HepG2 (cell line): Measurements from ENCODE around the gene G6PD. TPM values are rescaled to one million over a fixed set of nuclear protein-coding genes. Genes with fewer than 3 reads are reported as not detected.
A peak's percentile ranks its signal among the peaks of the same experiment; 100 is the strongest.

Experiments used
- ARNTL ChIP-seq: sonication (generic); formaldehyde crosslinking; IDR thresholded peaks from 2 replicates; pipeline ENCODE4 v1.4.0; 2020; ENCODE audit warnings: mild to moderate bottlenecking, missing genetic modification reagents
- BCL6 ChIP-seq: IDR thresholded peaks from 2 replicates; pipeline ENCODE4 v1.6.1; 2016; ENCODE audit warnings: missing genetic modification reagents, missing compliant biosample characterization
- EP300 ChIP-seq, 3 experiments: sonication (generic) in 1 of 3; formaldehyde crosslinking in 1 of 3; IDR thresholded peaks; 2 replicates each; pipeline versions ENCODE4 v1.5.1 to v1.6.1; 2011 to 2020; ENCODE audit warnings: low read depth in 2 of 3, low read length in 2 of 3, borderline replicate concordance in 1 of 3, improper control_type of control experiment in 1 of 3, mild to moderate bottlenecking in 1 of 3, missing genetic modification reagents in 1 of 3, moderate library complexity in 1 of 3
- ERF ChIP-seq: IDR thresholded peaks from 2 replicates; pipeline ENCODE4 v1.6.1; 2018; ENCODE audit warnings: missing biosample characterization, missing genetic modification reagents
- FOXA3 ChIP-seq: IDR thresholded peaks from 2 replicates; pipeline ENCODE4 v1.6.1; 2016; ENCODE audit warnings: missing genetic modification reagents, missing compliant biosample characterization
- FOXJ3 ChIP-seq: sonication (generic); formaldehyde crosslinking; IDR thresholded peaks from 2 replicates; pipeline ENCODE4 v1.4.0; 2020; ENCODE audit warnings: missing genetic modification reagents, mild to moderate bottlenecking, borderline replicate concordance
- GATA4 ChIP-seq: sonication (generic); IDR thresholded peaks from 2 replicates; pipeline ENCODE4 v1.6.1; 2016; ENCODE audit warnings: antibody characterized with exemption, low read depth, borderline replicate concordance
- GFI1 ChIP-seq: sonication (generic); formaldehyde crosslinking; IDR thresholded peaks from 2 replicates; pipeline ENCODE4 v1.5.0; 2020; ENCODE audit warnings: missing genetic modification reagents, mild to moderate bottlenecking, borderline replicate concordance
- ISL2 ChIP-seq: sonication (generic); formaldehyde crosslinking; IDR thresholded peaks from 2 replicates; pipeline ENCODE4 v1.5.0; 2020; ENCODE audit warnings: missing genetic modification reagents
- KDM2A ChIP-seq: sonication (generic); formaldehyde crosslinking; IDR thresholded peaks from 2 replicates; pipeline ENCODE4 v1.4.0; 2020; ENCODE audit warnings: low read depth, missing genetic modification reagents, borderline replicate concordance
- MAFG ChIP-seq: sonication (generic); formaldehyde crosslinking; IDR thresholded peaks from 2 replicates; pipeline ENCODE4 v1.5.1; 2020; ENCODE audit warnings: mild to moderate bottlenecking, missing genetic modification reagents
- MAFK ChIP-seq, 2 experiments: IDR thresholded peaks in 1 of 2; conservative IDR thresholded peaks in 1 of 2; 2 replicates each; pipeline ENCODE4 v1.6.1; 2011; ENCODE audit warnings: improper control_type of control experiment in 2 of 2, low read length in 2 of 2
- MEIS2 ChIP-seq: sonication (generic); formaldehyde crosslinking; IDR thresholded peaks from 2 replicates; pipeline ENCODE4 v1.9.0; 2021; ENCODE audit warnings: mild to moderate bottlenecking, missing genetic modification reagents
- MLX ChIP-seq: IDR thresholded peaks from 2 replicates; pipeline ENCODE4 v1.6.1; 2016
- NR2F6 ChIP-seq, 2 experiments: IDR thresholded peaks; 2 replicates each; pipeline ENCODE4 v1.6.1; 2016; ENCODE audit warnings: antibody characterized with exemption in 1 of 2, mild to moderate bottlenecking in 1 of 2
- PHF5A ChIP-seq: IDR thresholded peaks from one replicate; pipeline ENCODE4 v1.6.1; 2018; ENCODE audit warnings: low read depth, missing genetic modification reagents; ENCODE audit not compliant: unreplicated experiment
- RBFOX2 ChIP-seq: fragments of 200-400 bp; formaldehyde crosslinking; IDR thresholded peaks from 2 replicates; pipeline ENCODE4 v1.6.1; 2017; ENCODE audit warnings: low read depth, mild to moderate bottlenecking, low read length
- REPIN1 ChIP-seq: sonication (generic); formaldehyde crosslinking; IDR thresholded peaks from 2 replicates; pipeline ENCODE4 v1.8.0; 2022; ENCODE audit warnings: missing genetic modification reagents, low read depth, mild to moderate bottlenecking, borderline replicate concordance
- SKI ChIP-seq: fragments of 450-650 bp; IDR thresholded peaks from one replicate; pipeline ENCODE4 v1.6.1; 2018; ENCODE audit warnings: mild to moderate bottlenecking; ENCODE audit not compliant: partially characterized antibody
- SKIL ChIP-seq: sonication (generic); formaldehyde crosslinking; IDR thresholded peaks from 2 replicates; pipeline ENCODE4 v1.8.0; 2022; ENCODE audit warnings: missing genetic modification reagents, mild to moderate bottlenecking, moderate library complexity, borderline replicate concordance
- SNAPC2 ChIP-seq: sonication (generic); formaldehyde crosslinking; IDR thresholded peaks from 2 replicates; pipeline ENCODE4 v1.8.1; 2022; ENCODE audit warnings: mild to moderate bottlenecking, missing genetic modification reagents
- SOX13 ChIP-seq, 3 experiments: fragments of 450-650 bp in 1 of 3; sonication (generic) in 1 of 3; formaldehyde crosslinking in 1 of 3; IDR thresholded peaks in 2 of 3; conservative IDR thresholded peaks in 1 of 3; 2 replicates each; pipeline versions ENCODE4 v1.5.0 to v1.6.1; 2016 to 2020; ENCODE audit warnings: antibody characterized with exemption in 1 of 3, mild to moderate bottlenecking in 1 of 3, missing compliant biosample characterization in 1 of 3, missing genetic modification reagents in 1 of 3, moderate library complexity in 1 of 3
- TFAP4 ChIP-seq: sonication (generic); IDR thresholded peaks from 2 replicates; pipeline ENCODE4 v1.6.1; 2016; ENCODE audit warnings: low read depth, borderline replicate concordance
- ZNF703 ChIP-seq: sonication (generic); formaldehyde crosslinking; IDR thresholded peaks from 2 replicates; pipeline ENCODE4 v1.5.1; 2020; ENCODE audit warnings: missing genetic modification reagents, mild to moderate bottlenecking, moderate library complexity, borderline replicate concordance
- ZSCAN9 ChIP-seq: IDR thresholded peaks from 2 replicates; pipeline ENCODE4 v1.6.1; 2016; ENCODE audit warnings: borderline replicate concordance
- polyA plus RNA-seq, 8 experiments: library from polyadenylated mRNA; depleted of rRNA in 3 of 8; stranded (reverse) in 7 of 8; unstranded in 1 of 8; fragments of >200 nt; fragmentation: Illumina TruSeq in 4 of 8; extraction: Trizol in 4 of 8; gene quantifications; 2 replicates each; pipeline versions ENCODE4 v1.2.1 to v1.2.3, GENCODE V29; 2011 to 2016; ENCODE audit warnings: low read depth in 4 of 8, missing spikeins in 1 of 8, mixed read lengths in 1 of 8; ENCODE audit not compliant: insufficient read depth in 1 of 8
- total RNA-seq, 5 experiments: library from RNA; depleted of rRNA; stranded (reverse); fragments of >200 nt; fragmentation: Illumina TruSeq; extraction: Trizol; gene quantifications; 2 replicates each; pipeline ENCODE4 v1.2.3, GENCODE V29; 2016; ENCODE audit warnings: low read depth in 1 of 5

G6PD gene
- total and polyA plus RNA-seq, 2 of the 13 experiments (the other 11 are each of a cell fraction or from before 2014, with no cell fraction given), result 18.8 to 28.8 TPM

DNA sequence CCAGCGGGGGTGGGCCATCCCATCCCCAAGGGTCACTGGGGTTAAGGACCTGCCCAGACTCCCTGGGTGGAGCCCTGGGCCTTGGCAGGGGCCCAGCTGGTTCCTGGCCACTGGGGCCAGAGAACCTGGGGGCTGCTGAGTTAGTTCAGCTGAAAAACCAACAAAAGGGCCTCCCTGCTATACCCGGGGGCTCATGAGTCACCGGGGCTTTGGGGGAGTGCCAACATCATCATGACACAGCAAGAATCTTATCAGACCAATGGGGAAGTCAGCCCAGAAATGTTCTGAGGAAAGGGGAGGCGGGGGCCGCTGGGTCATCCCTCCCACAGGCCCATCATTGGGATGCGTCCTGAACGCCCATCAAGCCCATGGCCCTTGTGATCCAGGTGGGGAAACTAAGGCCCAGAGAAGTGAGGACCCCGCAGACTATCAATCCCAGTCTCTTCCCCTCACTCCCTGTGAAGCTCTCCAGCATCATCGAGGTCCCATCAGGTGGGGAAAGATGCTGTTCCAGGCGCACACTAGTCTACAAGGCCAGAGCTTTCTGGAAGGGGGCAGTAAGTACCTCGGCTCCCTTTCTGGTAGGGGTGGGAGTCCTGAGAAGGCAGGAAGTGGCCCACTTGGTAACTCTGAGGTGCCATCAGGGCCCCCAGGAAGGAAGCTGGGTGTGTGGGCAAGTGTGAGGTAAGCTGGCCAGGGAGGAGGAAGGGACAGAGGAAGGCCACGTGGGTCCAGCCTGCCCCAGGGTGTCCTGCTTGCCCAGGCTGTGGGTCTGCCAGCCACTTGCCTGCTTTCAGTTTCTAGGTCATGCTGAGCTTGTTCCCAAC, 4.5 kb downstream of the G6PD start (continued):
- TF ChIP-seq MLX (CRISPR knock-in tag) (no peak), PHF5A (CRISPR knock-in tag) (peak; percentile 38), NR2F6 (IDR thresholded peaks at IDR 0.05) (peak; percentile 91), NR2F6 (CRISPR knock-in tag; IDR thresholded peaks at IDR 0.05) (peak; percentile 91), FOXA3 (peak; percentile 55), SOX13 (IDR thresholded peaks at IDR 0.05) (0 out of 2 replicates have a peak, but pooled peaks have one; percentile 37), SOX13 (CRISPR knock-in tag; conservative IDR thresholded peaks at IDR 0.05 in 1 of 2, IDR thresholded peaks at IDR 0.05 in 1 of 2) (peak in 1 of 2 experiments; percentile 51; a peak in 1 of 4 replicates), RBFOX2 (peak; percentile 13; the same call in 1 of the 2 replicates), MEIS2 (peak; percentile 67; the same call in 1 of the 2 replicates), REPIN1 (CRISPR knock-in tag) (0 out of 2 replicates have a peak, but pooled peaks have one; percentile 25), ZSCAN9 (CRISPR knock-in tag) (no peak), SKI (peak; percentile 34), KDM2A (peak; percentile 34; the same call in 1 of the 2 replicates), GATA4 (0 out of 2 replicates have a peak, but pooled peaks have one; percentile 37), SNAPC2 (0 out of 2 replicates have a peak, but pooled peaks have one; percentile 43), MAFG (CRISPR knock-in tag) (peak; percentile 91), MAFK (conservative IDR thresholded peaks at IDR 0.05 in 1 of 2, IDR thresholded peaks at IDR 0.05 in 1 of 2; ENCODE audit: low read length in 2 of 2) (peak; percentile 75 to 92), SKIL (CRISPR knock-in tag) (peak; percentile 54; the same call in 1 of the 2 replicates), BCL6 (CRISPR knock-in tag) (peak; percentile 58), ZNF703 (no peak), TFAP4 (peak; percentile 96), ARNTL (CRISPR knock-in tag) (no peak), GFI1 (CRISPR knock-in tag) (0 out of 2 replicates have a peak, but pooled peaks have one; percentile 22), EP300 (IDR thresholded peaks at IDR 0.05; ENCODE audit: low read depth in 2 of 2, low read length in 2 of 2) (peak in 1 of 2 experiments; percentile 93; a peak in 2 of 4 replicates), EP300 (CRISPR knock-in tag; IDR thresholded peaks at IDR 0.05; ENCODE audit: borderline replicate concordance) (peak; percentile 77; the same call in 1 of the 2 replicates), ERF (peak; percentile 46; the same call in 1 of the 2 replicates), FOXJ3 (CRISPR knock-in tag) (0 out of 2 replicates have a peak, but pooled peaks have one; percentile 42), ISL2 (CRISPR knock-in tag) (peak; percentile 55; the same call in 1 of the 2 replicates)
